HG02852 (cell line): ENCODE measurements around the gene DCTPP1.

ENCODE experiments used
- ATAC-seq: cut with Tn5 transposase; IDR thresholded peaks from one replicate; pipeline ENCODE4 v1.9.1; 2021; ENCODE audit warnings: mild to moderate bottlenecking, moderate library complexity; ENCODE audit not compliant: unreplicated experiment

DCTPP1 gene

DNA sequence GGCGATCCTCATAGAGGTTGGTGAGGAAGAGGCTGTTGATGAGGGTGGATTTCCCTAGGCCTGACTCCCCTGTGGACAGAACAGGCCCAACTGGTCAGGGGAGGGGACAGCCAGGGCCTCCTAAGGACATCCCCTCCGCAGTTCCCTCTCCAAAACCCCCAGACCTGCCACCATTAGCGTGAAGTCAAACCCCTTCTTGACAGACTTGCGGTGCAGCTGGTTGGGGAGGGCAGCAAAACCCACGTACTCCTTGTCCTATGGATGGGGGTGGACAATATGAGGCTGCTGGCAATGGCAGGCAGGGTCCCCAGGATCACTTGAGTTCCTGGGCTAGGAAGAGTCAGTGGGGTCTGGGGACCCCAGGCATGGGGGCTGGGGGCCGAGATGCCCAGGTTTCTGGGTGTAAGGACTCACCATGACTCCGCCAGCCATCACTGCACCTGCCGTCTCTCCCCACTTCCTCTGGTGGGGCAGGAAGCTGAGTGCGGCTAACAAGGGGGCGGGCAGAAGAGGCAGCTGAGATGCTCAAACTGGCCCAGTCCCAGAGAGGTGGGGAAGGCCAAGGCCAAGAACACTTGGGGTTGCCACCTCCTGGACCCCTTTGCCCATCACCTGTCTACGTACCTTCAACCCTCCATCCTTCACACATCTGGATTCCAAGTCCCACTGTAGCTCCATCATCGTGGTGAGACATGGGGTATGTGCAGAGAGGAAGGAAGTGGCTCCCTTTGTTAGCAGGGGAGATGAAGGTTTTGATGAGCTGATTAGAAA is 47.5 kb downstream of the DCTPP1 start, which contains the start of gene SEPTIN1:
Gene SEPTIN1 (minus strand): TSS at position 451 of the 771 bp plus-strand sequence. CDS start 19 bp downstream, at position 432.
- no peak for ATAC-seq

- ATAC-seq, result no peak
These were observed 48.4 kb downstream of the DCTPP1 start for GRCh38 chr16:30381291-30382041.

DNA sequence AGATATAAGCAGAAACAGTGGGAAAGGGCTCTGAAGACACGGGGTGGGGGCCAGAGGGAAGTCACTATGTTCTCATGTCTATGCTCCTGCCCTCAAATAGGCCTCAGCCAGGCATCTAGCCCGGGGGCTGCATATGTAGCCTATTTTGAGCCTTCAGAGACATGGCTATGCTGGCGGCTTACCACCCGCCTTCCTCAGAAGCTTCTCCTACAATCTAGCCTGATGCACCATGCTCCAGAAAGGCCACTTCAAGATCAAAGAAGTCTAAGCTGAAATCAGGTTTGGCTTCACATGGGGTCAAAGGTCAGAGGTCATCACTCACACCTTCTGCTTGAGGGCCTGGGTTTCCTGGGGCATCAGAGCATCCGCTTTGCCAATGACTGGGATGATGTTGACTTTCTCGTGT is 49.0 kb downstream of the DCTPP1 start:
- no peak for ATAC-seq

- ATAC-seq, result no peak
These were observed 49.6 kb downstream of the DCTPP1 start for GRCh38 chr16:30380072-30380802.

DNA sequence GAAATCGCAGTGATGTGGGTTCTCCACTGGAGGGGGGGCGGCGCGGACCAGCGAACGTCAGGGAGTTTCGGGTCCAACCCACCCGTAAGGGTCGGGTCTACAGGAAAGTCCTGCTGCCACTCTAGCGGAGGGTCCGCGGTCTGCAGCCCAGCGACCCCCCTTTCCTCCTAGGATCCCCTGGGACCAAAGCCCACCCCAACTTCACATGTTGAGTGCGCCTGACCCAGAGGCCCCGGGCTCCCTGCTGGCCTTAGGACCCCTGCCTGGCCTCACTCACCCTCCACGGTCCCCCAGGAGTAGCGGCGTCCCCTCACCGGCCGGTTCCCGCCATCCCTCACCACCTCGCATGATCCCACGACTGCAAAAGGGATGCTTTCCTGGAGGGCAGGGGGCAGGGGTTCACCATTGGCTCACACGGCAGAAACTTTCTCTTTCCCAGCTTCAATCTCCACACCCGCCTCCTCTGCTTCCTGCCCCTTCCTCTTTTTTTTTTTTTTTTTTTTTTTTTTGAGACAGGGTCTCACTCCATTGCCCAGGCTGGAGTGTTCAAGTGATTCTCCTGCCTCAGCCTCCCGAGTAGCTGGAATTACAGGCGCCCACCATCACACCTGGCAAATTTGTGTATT is 50.6 kb downstream of the DCTPP1 start:
- ATAC-seq, result no peak

- ATAC-seq, result peak; percentile 86
These were observed 51.3 kb downstream of the DCTPP1 start for GRCh38 chr16:30378236-30379157.

DNA sequence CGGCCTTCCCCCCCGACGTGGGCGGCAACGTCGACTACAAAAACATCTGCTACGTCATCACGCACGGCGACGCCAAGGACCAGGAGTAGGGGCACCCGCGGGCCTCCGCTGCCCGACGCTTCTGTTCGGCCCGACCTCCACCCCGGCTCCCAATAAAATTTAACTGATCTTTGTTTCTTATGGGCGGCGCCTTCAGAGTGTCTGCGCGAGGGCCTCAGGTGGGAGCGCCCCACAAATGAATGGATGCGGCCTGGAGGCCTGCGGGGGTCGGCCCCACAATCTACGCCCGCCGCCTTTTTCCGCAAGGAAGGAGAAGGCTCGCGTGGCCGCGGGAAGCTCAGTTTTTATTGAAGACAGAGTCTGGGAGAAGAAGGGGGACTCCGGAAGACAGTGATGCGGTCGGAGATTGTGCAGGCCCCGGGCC is 52.0 kb downstream of the DCTPP1 start:
- peak; percentile 41 for ATAC-seq

DNA sequence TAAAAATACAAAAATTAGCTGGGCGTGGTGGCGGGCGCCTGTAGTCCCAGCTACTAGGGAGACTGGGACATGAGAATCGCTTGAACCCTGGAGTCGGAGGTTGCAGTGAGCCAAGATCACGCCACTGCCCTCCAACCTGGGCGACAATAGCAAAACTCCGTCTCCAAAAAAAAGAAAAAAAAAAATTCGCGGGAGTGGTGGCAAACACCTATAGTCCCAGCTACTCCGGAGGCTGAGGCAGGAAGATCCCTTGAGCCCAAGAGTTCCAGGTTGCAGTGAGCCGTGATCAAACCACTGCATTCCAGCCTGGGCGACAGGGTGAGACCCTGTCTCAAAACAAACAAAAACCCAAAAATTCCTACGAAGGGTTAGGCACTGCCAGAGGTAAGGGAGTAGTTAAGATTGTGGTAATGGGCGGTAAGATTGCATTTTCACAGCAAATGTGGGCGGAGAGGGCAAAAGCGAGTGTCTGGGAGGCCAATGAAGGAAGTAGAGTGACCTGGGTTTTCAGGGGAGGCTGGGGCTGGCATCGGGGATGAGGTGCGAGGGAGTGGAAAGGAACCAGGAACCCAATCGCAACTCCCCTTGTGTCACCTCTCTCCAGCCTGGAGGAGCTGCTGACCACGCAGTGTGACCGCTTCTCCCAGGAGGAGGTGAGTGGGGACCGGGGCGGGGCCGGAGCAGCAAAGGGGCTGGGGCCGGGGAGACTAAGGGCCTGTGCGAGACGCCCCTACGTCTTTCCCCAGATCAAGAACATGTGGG is 52.6 kb downstream of the DCTPP1 start:
- ATAC-seq, result no peak

- no peak for ATAC-seq
These were observed 53.3 kb downstream of the DCTPP1 start for GRCh38 chr16:30376461-30376902.

DNA sequence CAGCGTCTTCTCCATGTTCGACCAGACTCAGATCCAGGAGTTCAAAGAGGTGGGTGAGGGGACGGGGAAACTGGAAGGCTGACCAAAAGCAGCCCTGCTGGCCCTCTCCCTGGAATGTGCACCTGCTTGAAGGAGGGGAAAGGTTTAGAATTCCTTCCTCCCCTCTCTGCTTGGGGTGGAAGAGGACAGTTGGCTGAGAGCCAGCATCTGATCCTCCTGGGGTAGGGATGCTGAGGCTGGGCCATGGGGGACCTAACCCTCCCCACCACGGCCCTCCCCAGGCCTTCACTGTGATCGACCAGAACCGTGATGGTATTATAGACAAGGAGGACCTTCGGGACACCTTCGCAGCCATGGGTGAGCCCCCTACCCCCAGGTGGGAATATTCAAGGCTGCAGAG is 54.0 kb downstream of the DCTPP1 start:
- ATAC-seq, result no peak

- no peak for ATAC-seq
These were observed 55.3 kb downstream of the DCTPP1 start, which contains the start of gene MYL11 for GRCh38 chr16:30374538-30374937. Gene MYL11, plus strand, starts transcription at chr16:30374802. Its CDS starts 56 bp downstream, at chr16:30374858.
